K562 (cell line): ENCODE measurements around the gene FOXP4. TPM values are rescaled to one million over a fixed set of nuclear protein-coding genes. Genes with fewer than 3 reads are reported as not detected.

Source experiments
- BRD4 ChIP-seq: fragments of 200-600 bp; sonication (generic); IDR thresholded peaks from 2 replicates; pipeline ENCODE4 v1.6.1; 2017; ENCODE audit warnings: inconsistent platforms
- BRF1 ChIP-seq: IDR thresholded peaks from 3 replicates; pipeline ENCODE4 v1.6.1; 2011; ENCODE audit warnings: borderline replicate concordance, mild to moderate bottlenecking; ENCODE audit not compliant: insufficient read length; ENCODE audit errors: extremely low read depth
- CEBPB ChIP-seq: fragments of 450-650 bp; IDR thresholded peaks from 2 replicates; pipeline ENCODE4 v1.6.1; 2016; ENCODE audit warnings: missing genetic modification characterization, missing compliant biosample characterization
- CEBPG ChIP-seq, 3 experiments: fragments of 200-800 bp in 1 of 3; sonication (Bioruptor generic) in 1 of 3; sonication (generic) in 1 of 3; formaldehyde crosslinking in 1 of 3; IDR thresholded peaks in 2 of 3; conservative IDR thresholded peaks in 1 of 3; 2 replicates each; pipeline versions ENCODE4 v1.6.1 to v1.8.0; 2016 to 2022; ENCODE audit warnings: missing compliant biosample characterization in 2 of 3, missing genetic modification characterization in 2 of 3, mild to moderate bottlenecking in 1 of 3, missing genetic modification reagents in 1 of 3
- CTBP1 ChIP-seq: fragments of 450-650 bp; IDR thresholded peaks from 2 replicates; pipeline ENCODE4 v1.6.1; 2016; ENCODE audit warnings: borderline replicate concordance
- E2F3 ChIP-seq: fragments of 250-450 bp; sonication (Bioruptor Pico); IDR thresholded peaks from 2 replicates; pipeline ENCODE4 v1.4.0; 2020; ENCODE audit warnings: mild to moderate bottlenecking
- FOXM1 ChIP-seq, 2 experiments: fragments of 450-650 bp in 1 of 2; sonication (generic) in 1 of 2; formaldehyde crosslinking in 1 of 2; IDR thresholded peaks; 2 replicates each; pipeline versions ENCODE4 v1.6.1 to v1.9.0; 2017 to 2022; ENCODE audit warnings: low read depth in 2 of 2, mild to moderate bottlenecking in 2 of 2, missing genetic modification reagents in 1 of 2, moderate library complexity in 1 of 2
- HDAC3 ChIP-seq: fragments of 450-650 bp; IDR thresholded peaks from 2 replicates; pipeline ENCODE4 v1.6.1; 2018; ENCODE audit warnings: borderline replicate concordance, mild to moderate bottlenecking, moderate library complexity; ENCODE audit not compliant: partially characterized antibody
- HMG20A ChIP-seq: fragments of 450-650 bp; formaldehyde crosslinking; conservative IDR thresholded peaks from 2 replicates; pipeline ENCODE4 v1.4.0; 2020; ENCODE audit warnings: mild to moderate bottlenecking, mixed read lengths
- MCM3 ChIP-seq: fragments of 450-650 bp; IDR thresholded peaks from 2 replicates; pipeline ENCODE4 v1.6.1; 2016
- MEIS2 ChIP-seq: fragments of 450-650 bp; IDR thresholded peaks from 2 replicates; pipeline ENCODE4 v1.6.1; 2014; ENCODE audit warnings: mild to moderate bottlenecking; ENCODE audit not compliant: partially characterized antibody
- NELFE ChIP-seq: IDR thresholded peaks from 2 replicates; pipeline ENCODE4 v1.6.1; 2011; ENCODE audit warnings: mild to moderate bottlenecking; ENCODE audit not compliant: insufficient read depth, insufficient read length
- POLR2B ChIP-seq: fragments of 450-650 bp; IDR thresholded peaks from 2 replicates; pipeline ENCODE4 v1.6.1; 2018; ENCODE audit warnings: low read depth; ENCODE audit not compliant: partially characterized antibody
- SP1 ChIP-seq: sonication (generic); formaldehyde crosslinking; IDR thresholded peaks from 2 replicates; pipeline ENCODE4 v1.8.1; 2022; ENCODE audit warnings: mild to moderate bottlenecking, missing genetic modification reagents
- SP2 ChIP-seq: IDR thresholded peaks from 2 replicates; pipeline ENCODE4 v1.6.1; 2011; ENCODE audit warnings: mild to moderate bottlenecking, low read depth, low read length, moderate library complexity; ENCODE audit not compliant: poor library complexity, severe bottlenecking; ENCODE audit errors: extremely low read depth
- TRIM24 ChIP-seq, 2 experiments: fragments of 450-650 bp; IDR thresholded peaks; 2 replicates each; pipeline ENCODE4 v1.6.1; 2016
- ZNF133 ChIP-seq: fragments of 250-450 bp; sonication (Bioruptor Pico); IDR thresholded peaks from 2 replicates; pipeline ENCODE4 v1.4.0; 2020; ENCODE audit warnings: mild to moderate bottlenecking
- ZNF253 ChIP-seq: fragments of 250-450 bp; sonication (Bioruptor Pico); conservative IDR thresholded peaks from 2 replicates; pipeline ENCODE4 v1.6.1; 2021; ENCODE audit warnings: mild to moderate bottlenecking
- ZNF431 ChIP-seq: sonication (generic); formaldehyde crosslinking; IDR thresholded peaks from 2 replicates; pipeline ENCODE4 v1.8.0; 2022; ENCODE audit warnings: mild to moderate bottlenecking, missing genetic modification reagents
- ZNF699 ChIP-seq: fragments of 250-450 bp; sonication (Bioruptor Pico); IDR thresholded peaks from 2 replicates; pipeline ENCODE4 v1.8.0; 2021; ENCODE audit warnings: mild to moderate bottlenecking, moderate library complexity; ENCODE audit not compliant: insufficient replicate concordance
- ZNF707 ChIP-seq: fragments of 250-450 bp; sonication (Bioruptor Pico); conservative IDR thresholded peaks from 2 replicates; pipeline ENCODE4 v1.8.0; 2022; ENCODE audit warnings: inconsistent platforms, mild to moderate bottlenecking, moderate library complexity
- ZNF766 ChIP-seq: fragments of 200-800 bp; sonication (Bioruptor generic); conservative IDR thresholded peaks from 2 replicates; pipeline ENCODE4 v1.6.1; 2016; ENCODE audit warnings: missing genetic modification characterization, missing compliant biosample characterization
- polyA plus RNA-seq, 8 experiments: library from polyadenylated mRNA; depleted of rRNA in 4 of 8; stranded (reverse) in 5 of 8; unstranded in 3 of 8; fragments of >200 nt; fragmentation: Nextera tagmentation in 2 of 8; fragmentation: Illumina TruSeq in 1 of 8; extraction: Ambion mirVana in 2 of 8; extraction: Trizol in 1 of 8; gene quantifications; 2 replicates each; pipeline versions ENCODE4 v1.2.1 to v1.2.3, GENCODE V29; 2011 to 2014; ENCODE audit warnings: inconsistent platforms in 1 of 8, missing spikeins in 1 of 8
- total RNA-seq, 7 experiments: library from RNA; depleted of rRNA in 6 of 7; stranded (reverse); fragments of >200 nt in 6 of 7; fragmentation: Illumina TruSeq in 2 of 7; extraction: Trizol in 2 of 7; gene quantifications; 2 replicates each; pipeline versions ENCODE4 v1.2.1 to v1.2.3, GENCODE V29; 2011 to 2021; ENCODE audit warnings: low replicate concordance in 1 of 7
- TF ChIP-seq, protein P1 (sequence below): sonication (generic); formaldehyde crosslinking; IDR thresholded peaks from 2 replicates; pipeline ENCODE4 v1.8.1; 2023; ENCODE audit warnings: mild to moderate bottlenecking, missing genetic modification reagents
- TF ChIP-seq, protein P2 (sequence below): sonication (generic); formaldehyde crosslinking; IDR thresholded peaks from 2 replicates; pipeline ENCODE4 v1.8.1; 2023; ENCODE audit warnings: mild to moderate bottlenecking, missing genetic modification reagents
- TF ChIP-seq, protein P3 (sequence below): fragments of 450-650 bp; formaldehyde crosslinking; IDR thresholded peaks from 2 replicates; pipeline ENCODE4 v1.4.0; 2020; ENCODE audit warnings: mild to moderate bottlenecking, moderate library complexity

FOXP4 gene
- total and polyA plus RNA-seq, 9 of the 15 experiments (the other 6 are each of a cell fraction or from before 2014, with no cell fraction given) = 0.11 to 29.4 (median 2.3) TPM

DNA sequence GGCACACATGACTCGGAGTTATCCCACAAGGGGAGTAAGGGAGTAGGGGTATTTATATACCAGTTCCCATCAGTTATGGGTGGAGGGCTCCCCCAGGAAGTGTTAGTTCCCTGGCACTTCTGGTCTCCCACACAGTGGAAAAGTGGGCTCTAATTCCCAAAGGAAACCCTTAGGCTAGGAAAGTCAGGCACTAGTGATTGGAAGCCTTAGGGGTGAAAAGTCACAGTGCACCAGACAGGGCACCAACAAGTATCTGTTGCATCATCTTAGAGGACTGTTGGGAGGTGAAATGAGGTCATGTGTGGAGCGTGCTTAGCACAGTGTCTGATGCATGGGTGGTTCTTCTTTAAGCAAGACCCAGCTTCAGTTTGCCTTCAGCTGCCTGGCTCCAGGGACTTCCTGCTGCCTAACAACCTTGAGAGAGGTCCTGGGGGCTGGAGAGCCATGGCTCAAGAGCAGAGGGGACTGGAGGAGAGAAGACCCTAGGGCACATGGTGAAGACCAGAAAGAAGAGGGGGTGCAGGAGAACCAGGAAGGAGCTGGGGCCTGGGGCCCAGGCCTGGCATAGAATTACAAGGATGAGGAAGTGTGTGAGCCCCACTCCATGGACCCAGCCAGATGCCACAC lies 7.5 kb upstream of the FOXP4 start (continued):
- TF ChIP-seq, protein P1, sequence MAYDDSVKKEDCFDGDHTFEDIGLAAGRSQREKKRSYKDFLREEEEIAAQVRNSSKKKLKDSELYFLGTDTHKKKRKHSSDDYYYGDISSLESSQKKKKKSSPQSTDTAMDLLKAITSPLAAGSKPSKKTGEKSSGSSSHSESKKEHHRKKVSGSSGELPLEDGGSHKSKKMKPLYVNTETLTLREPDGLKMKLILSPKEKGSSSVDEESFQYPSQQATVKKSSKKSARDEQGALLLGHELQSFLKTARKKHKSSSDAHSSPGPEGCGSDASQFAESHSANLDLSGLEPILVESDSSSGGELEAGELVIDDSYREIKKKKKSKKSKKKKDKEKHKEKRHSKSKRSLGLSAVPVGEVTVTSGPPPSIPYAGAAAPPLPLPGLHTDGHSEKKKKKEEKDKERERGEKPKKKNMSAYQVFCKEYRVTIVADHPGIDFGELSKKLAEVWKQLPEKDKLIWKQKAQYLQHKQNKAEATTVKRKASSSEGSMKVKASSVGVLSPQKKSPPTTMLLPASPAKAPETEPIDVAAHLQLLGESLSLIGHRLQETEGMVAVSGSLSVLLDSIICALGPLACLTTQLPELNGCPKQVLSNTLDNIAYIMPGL (CRISPR knock-in tag) = no peak
- TF ChIP-seq FOXM1 (IDR thresholded peaks at IDR 0.05; ENCODE audit: low read depth) = no peak
- TF ChIP-seq FOXM1 (CRISPR knock-in tag; IDR thresholded peaks at IDR 0.05; ENCODE audit: low read depth) = no peak
- no peak for TF ChIP-seq ZNF707
- no peak for TF ChIP-seq ZNF133 (CRISPR knock-in tag)
- TF ChIP-seq ZNF766 (CRISPR knock-in tag) = peak; percentile 82; the same call in 1 of the 2 replicates
- TF ChIP-seq BRD4 = no peak
- TF ChIP-seq CEBPB (tag) = peak; percentile 97
- TF ChIP-seq, protein P2, sequence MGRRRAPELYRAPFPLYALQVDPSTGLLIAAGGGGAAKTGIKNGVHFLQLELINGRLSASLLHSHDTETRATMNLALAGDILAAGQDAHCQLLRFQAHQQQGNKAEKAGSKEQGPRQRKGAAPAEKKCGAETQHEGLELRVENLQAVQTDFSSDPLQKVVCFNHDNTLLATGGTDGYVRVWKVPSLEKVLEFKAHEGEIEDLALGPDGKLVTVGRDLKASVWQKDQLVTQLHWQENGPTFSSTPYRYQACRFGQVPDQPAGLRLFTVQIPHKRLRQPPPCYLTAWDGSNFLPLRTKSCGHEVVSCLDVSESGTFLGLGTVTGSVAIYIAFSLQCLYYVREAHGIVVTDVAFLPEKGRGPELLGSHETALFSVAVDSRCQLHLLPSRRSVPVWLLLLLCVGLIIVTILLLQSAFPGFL (CRISPR knock-in tag) = no peak
- no peak for TF ChIP-seq POLR2B
- no peak for TF ChIP-seq E2F3 (CRISPR knock-in tag)
- no peak for TF ChIP-seq HMG20A (CRISPR knock-in tag)
- TF ChIP-seq TRIM24 (IDR thresholded peaks at IDR 0.05) = peak; percentile 45 to 75; a peak in 3 of 4 replicates
- TF ChIP-seq SP1 (CRISPR knock-in tag) = no peak
- TF ChIP-seq ZNF431 (CRISPR knock-in tag) = no peak
- no peak for TF ChIP-seq HDAC3
- TF ChIP-seq NELFE = no peak
- no peak for TF ChIP-seq BRF1
- TF ChIP-seq CEBPG (CRISPR knock-in tag; IDR thresholded peaks at IDR 0.05) = peak; percentile 97
- TF ChIP-seq CEBPG (tag; conservative IDR thresholded peaks at IDR 0.05 in 1 of 2, IDR thresholded peaks at IDR 0.05 in 1 of 2) = peak; percentile 96 to 99
- TF ChIP-seq MCM3 = no peak
- TF ChIP-seq SP2 = no peak
- TF ChIP-seq CTBP1 = peak; percentile 59; the same call in 1 of the 2 replicates
- TF ChIP-seq ZNF699 (CRISPR knock-in tag) = no peak
- TF ChIP-seq, protein P3, sequence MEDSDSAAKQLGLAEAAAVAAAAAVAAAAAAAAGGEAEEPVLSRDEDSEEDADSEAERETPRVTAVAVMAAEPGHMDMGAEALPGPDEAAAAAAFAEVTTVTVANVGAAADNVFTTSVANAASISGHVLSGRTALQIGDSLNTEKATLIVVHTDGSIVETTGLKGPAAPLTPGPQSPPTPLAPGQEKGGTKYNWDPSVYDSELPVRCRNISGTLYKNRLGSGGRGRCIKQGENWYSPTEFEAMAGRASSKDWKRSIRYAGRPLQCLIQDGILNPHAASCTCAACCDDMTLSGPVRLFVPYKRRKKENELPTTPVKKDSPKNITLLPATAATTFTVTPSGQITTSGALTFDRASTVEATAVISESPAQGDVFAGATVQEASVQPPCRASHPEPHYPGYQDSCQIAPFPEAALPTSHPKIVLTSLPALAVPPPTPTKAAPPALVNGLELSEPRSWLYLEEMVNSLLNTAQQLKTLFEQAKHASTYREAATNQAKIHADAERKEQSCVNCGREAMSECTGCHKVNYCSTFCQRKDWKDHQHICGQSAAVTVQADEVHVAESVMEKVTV (CRISPR knock-in tag) = no peak
- no peak for TF ChIP-seq ZNF253 (CRISPR knock-in tag)
- TF ChIP-seq MEIS2 = no peak
